Brain microvascular endothelial cell (primary cell): ENCODE data around the gene FAM135A.
A peak's percentile ranks its signal among the peaks of the same experiment; 100 is the strongest.

ENCODE experiments used
- DNase-seq: peaks from one replicate; pipeline ENCODE4 v3.0.0-alpha.2; 2020
- H3K27ac ChIP-seq: fragments of 250-450 bp; sonication (Bioruptor Pico); 2 replicates; pipeline ENCODE4 v1.5.1; 2020; ENCODE audit warnings: mild to moderate bottlenecking, moderate library complexity
- H3K27me3 ChIP-seq: fragments of 250-450 bp; sonication (Bioruptor Pico); replicated peaks from 2 replicates; pipeline ENCODE4 v1.5.1; 2020; ENCODE audit warnings: mild to moderate bottlenecking
- H3K36me3 ChIP-seq: fragments of 250-450 bp; sonication (Bioruptor Pico); replicated peaks from 2 replicates; pipeline ENCODE4 v1.5.1; 2020; ENCODE audit warnings: mild to moderate bottlenecking
- H3K4me3 ChIP-seq: 2 replicates; pipeline ENCODE4 v1.5.1; 2011; ENCODE audit warnings: low read depth, mild to moderate bottlenecking, control low read depth, low read length, moderate library complexity
- CTCF ChIP-seq: IDR thresholded peaks from 2 replicates; pipeline ENCODE4 v1.5.1; 2011; ENCODE audit warnings: low read depth, mild to moderate bottlenecking, moderate library complexity, low read length, control low read depth, inconsistent platforms; ENCODE audit errors: missing control alignments
- in situ Hi-C: cut with HindIII; loops from 2 replicates; pipeline ENCODE4 v1.10.0; 2017; ENCODE audit warnings: low sequenced_read_pairs, low pct_ligation_motif_present

Gene FAM135A

GRCh38 chr6:70375166-70375565 is 38.1 kb upstream of the FAM135A start:
- Histone ChIP-seq H3K36me3 (no peaks in the 10 kb centered on the region), H3K27me3 (no peaks in the 10 kb centered on the region), H3K4me3 (no peak overlapping the region), H3K27ac (no peak overlapping the region)
- TF ChIP-seq CTCF: no peak
- in situ Hi-C loops: no loop called here
- DNase-seq: peak; percentile 58

- no peak for DNase-seq
- Histone ChIP-seq H3K27ac (no peak overlapping the region), H3K36me3 (no peaks in the 10 kb centered on the region), H3K4me3 (no peak overlapping the region), H3K27me3 (no peaks in the 10 kb centered on the region)
- peak; percentile 42 for TF ChIP-seq CTCF
- in situ Hi-C loops: no loop called here
These were observed 37.4 kb upstream of the FAM135A start for GRCh38 chr6:70375882-70376281.

- no peak for TF ChIP-seq CTCF
- H3K4me3 ChIP-seq: no peak overlapping the region
- no peaks in the 10 kb centered on the region for H3K27me3 ChIP-seq
- no peaks in the 10 kb centered on the region for H3K36me3 ChIP-seq
- no peak overlapping the region for H3K27ac ChIP-seq
- in situ Hi-C loops: no loop called here
- no peak for DNase-seq
These were observed 36.7 kb upstream of the FAM135A start for GRCh38 chr6:70376628-70377027.

- Histone ChIP-seq H3K27ac (no peak overlapping the region), H3K27me3 (no peaks in the 10 kb centered on the region), H3K4me3 (no peak overlapping the region), H3K36me3 (no peaks in the 10 kb centered on the region)
- in situ Hi-C loops: no loop called here
- TF ChIP-seq CTCF: no peak
- no peak for DNase-seq
These were observed 35.9 kb upstream of the FAM135A start for GRCh38 chr6:70377372-70377771.

- in situ Hi-C loops: no loop called here
- Histone ChIP-seq H3K27me3 (no peaks in the 10 kb centered on the region), H3K4me3 (no peak overlapping the region), H3K36me3 (no peaks in the 10 kb centered on the region), H3K27ac (no peak overlapping the region)
- TF ChIP-seq CTCF: no peak
- no peak for DNase-seq
These were observed 33.8 kb upstream of the FAM135A start for GRCh38 chr6:70379473-70380013.

GRCh38 chr6:70380252-70380651 is 33.1 kb upstream of the FAM135A start:
- Histone ChIP-seq H3K4me3 (no peak overlapping the region), H3K36me3 (no peaks in the 10 kb centered on the region), H3K27ac (no peak overlapping the region), H3K27me3 (no peaks in the 10 kb centered on the region)
- no peak for DNase-seq
- in situ Hi-C loops: no loop called here
- no peak for TF ChIP-seq CTCF
